ENCODE data around the gene RIN3. TPM values are rescaled to one million over a fixed set of nuclear protein-coding genes. Genes with fewer than 3 reads are reported as not detected.

RIN3 gene
- polyA plus RNA-seq, 5 donors: 11.3 to 20.8 (median 15.8) TPM

GRCh38 chr14:92595267-92595666 is 81.7 kb downstream of the RIN3 start:
- no peak for DNase-seq

DNA sequence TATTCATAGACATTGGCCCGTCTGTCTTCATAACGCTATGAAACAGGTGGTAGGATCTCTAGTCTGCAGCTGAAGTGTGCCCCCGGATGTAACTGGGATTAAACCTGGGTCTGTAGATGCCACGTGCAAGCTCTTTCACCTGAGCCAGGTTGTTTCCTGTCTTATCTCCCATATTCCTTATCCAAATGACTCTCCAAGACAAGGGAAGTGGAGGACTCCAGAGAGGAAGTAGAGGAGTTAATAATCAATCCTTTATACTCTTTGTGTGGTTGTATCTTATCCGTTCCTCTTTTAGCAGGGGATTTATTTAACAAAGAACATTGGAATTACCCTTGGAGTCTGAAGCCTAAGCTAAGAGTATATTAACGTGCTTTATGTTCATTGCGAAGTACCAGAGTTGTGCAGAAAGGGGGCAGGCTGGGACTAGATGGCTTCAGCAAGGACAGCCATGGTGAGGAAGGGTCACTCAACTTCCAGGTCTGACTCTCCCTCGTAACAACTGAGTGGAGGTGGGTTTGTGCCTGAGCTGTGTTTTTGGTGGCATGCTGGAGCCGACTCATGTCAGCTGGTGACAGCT is 82.8 kb downstream of the RIN3 start:
- DNase-seq: no peak

- DNase-seq: no peak
These were observed 84.6 kb downstream of the RIN3 start for GRCh38 chr14:92597906-92598905.

GRCh38 chr14:92599811-92600210 is 86.2 kb downstream of the RIN3 start:
- DNase-seq: no peak

DNA sequence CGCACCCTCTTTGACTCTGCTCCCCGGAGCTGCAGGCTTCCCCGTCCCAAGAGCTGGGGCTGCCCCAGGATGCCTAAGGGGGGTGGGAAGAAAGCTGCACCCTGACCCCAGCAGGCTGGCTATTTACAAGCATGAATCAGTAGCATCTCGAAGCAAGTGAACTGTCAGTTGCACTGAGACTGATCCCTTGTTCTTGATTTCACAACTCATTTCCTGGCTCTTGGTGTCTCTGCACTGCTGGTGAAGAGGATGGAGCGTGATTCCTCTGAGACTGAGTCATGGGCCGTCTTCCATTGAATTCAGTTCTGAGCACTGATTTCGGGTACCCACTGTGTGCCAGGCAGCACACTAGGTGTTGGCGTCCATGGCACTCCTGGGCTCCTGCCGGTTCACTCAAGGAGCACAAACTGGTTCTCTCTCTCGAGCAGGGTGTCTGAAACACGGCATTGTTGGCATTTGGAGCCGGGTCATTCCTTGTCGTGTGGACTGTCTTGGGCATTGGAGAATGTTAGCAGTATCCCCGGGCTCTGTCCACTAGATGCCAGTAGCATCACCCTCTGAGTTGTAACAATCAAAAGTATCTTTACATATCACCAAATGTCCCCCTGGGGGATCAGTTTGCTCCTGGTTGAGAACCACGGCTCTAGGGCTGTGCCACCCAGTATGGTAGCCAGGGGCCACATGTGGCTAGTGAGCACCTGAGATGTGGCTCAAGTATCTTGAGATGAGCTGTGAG is 86.9 kb downstream of the RIN3 start:
- DNase-seq: no peak

- no peak for DNase-seq
These were observed 87.6 kb downstream of the RIN3 start for GRCh38 chr14:92601131-92601710.

DNA sequence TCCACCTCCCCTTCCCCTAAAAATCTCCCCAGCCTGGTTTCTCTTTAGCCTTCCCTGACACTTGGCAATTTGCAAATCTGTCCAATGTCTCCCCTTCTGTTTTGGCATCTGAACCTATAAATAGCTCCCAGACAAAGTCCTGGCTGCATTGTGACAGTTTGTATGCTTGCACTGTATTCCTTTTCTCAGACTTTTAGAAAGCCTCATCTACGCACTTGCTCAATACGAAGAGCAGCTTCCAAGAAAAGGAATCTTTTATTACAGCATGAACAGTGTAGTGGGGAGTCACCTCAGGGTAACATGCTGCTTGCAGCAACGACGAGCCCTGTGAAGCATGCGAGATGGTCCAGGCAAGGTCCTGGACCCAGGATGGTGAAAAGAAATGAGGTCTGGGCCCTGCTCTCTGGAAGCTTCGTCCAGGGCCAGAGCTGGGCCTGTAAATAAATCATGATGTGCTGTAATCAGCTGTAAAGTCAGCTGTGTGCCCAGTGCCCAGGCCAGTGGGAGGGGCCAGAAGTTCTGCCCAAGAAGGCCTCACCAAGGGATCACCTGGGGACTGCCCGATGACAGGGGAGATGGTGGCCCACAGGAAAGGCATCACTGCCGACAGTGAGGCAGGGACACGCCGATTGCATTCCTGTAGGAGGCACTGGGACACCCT is 88.3 kb downstream of the RIN3 start:
- DNase-seq: no peak

- peak; percentile 40 to 48 for DNase-seq
These were observed 90.0 kb downstream of the RIN3 start for GRCh38 chr14:92603309-92604242.

- no peak for DNase-seq
These were observed 91.8 kb downstream of the RIN3 start for GRCh38 chr14:92605274-92605940.

GRCh38 chr14:92607251-92607650 is 93.7 kb downstream of the RIN3 start:
- DNase-seq: no peak

GRCh38 chr14:92607702-92608429 is 94.3 kb downstream of the RIN3 start:
- no peak for DNase-seq

GRCh38 chr14:92609955-92610354 is 96.4 kb downstream of the RIN3 start:
- no peak for DNase-seq

GRCh38 chr14:92610849-92611271 is 97.3 kb downstream of the RIN3 start:
- DNase-seq: no peak

DNA sequence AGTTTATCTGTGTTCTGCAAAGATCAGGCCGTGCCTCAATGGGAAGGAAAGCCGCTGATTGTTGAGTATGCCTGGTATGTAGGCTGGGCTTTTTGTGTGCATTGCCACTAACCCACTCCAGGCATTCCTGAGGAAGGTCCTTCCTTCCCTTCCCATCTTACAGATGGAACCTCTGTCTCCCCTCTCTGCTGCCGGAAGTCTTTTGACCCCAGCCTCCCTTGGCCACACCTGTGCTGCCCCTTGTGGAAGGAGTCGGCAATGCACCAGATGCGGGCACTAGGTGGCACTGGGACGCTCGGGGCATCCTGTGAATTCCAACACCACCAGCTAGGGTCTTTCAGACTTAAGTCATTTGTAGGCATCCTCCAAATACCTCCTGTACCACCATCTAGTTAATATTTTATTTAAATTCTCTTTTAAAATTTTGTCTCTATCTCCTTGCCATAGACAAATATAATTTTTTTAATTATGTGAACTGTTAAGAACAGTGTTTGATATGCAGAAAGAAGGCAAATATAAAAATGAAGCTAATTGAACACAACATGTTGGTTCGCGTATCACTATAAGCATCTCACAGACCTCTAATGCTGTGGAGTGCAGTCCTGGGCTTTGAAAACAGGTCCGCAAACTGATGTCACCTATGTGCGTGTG is 99.6 kb downstream of the RIN3 start:
- no peak for DNase-seq

DNA sequence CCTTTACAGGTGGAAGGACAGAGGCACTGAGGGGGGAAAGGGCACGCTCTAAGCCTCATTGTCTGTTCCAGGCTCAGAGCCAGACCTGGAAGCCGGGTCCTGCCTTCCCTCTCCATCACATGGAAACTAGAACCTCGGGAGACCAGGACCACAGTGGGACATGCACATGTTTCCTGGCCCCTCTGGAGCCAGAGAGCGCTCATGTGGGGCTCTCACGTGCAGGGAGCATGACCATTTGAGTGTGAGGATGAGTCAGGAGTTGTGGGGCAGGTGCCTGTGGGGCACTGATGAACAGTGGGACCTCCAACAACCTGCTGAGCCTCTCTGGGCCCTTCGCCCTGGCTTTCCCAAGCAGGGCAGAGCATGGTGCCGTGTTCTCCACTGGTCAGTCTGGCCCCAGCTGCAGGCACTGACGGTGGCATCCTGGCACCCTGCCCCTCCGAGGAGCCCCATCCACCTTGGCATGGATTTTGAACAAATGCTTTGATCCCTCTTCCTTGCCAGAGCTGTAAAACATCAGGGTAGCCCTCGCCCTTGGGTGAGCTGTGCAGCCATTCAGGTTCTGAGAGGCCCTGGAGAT is 100.2 kb downstream of the RIN3 start:
- no peak for DNase-seq

GRCh38 chr14:92615451-92615850 is 101.9 kb downstream of the RIN3 start:
- DNase-seq: no peak

- no peak for DNase-seq
These were observed 102.6 kb downstream of the RIN3 start for GRCh38 chr14:92616178-92616577.

DNA sequence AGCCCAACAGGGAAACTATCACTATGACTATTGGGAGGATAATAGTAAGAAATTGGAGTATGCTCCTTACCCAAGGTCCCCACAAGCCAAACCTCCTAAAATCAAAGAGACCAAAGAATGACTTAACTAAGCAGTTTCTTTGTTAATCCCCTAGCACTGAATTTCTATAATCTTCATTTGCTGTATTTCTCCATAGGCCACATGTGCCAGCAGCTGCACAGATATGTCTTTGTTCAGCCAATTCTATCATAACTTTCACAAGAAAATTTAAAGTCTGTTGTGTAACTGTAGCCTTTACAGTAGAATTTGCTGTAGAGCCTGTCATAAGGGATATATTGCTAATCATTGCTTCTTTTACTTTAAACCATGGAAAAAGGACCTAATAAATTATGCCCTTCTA is 104.0 kb downstream of the RIN3 start:
- DNase-seq: peak; percentile 53 to 66
